Muscle of leg (tissue), 11 donors: ENCODE results near the gene AHDC1. TPM values are rescaled to one million over a fixed set of nuclear protein-coding genes. Genes with fewer than 3 reads are reported as not detected.
"Not testable (repeated sequence)": the region's sequence is repeated elsewhere in the genome, so short reads cannot be mapped to it uniquely, and the experiment has no call there.

ENCODE experiments used
- DNase-seq: peaks from one replicate; pipeline ENCODE4 v3.0.0; 2013
- H3K27ac ChIP-seq: one replicate; pipeline ENCODE4 v1.5.1; 2013; ENCODE audit warnings: mild to moderate bottlenecking, low read length, control low read depth
- H3K27me3 ChIP-seq: one replicate; pipeline ENCODE4 v1.6.1; 2013; ENCODE audit warnings: low read length; ENCODE audit not compliant: control insufficient read depth, insufficient read depth
- H3K36me3 ChIP-seq: one replicate; pipeline ENCODE4 v1.6.1; 2013; ENCODE audit warnings: low read length; ENCODE audit not compliant: control insufficient read depth, insufficient read depth
- H3K4me1 ChIP-seq: one replicate; pipeline ENCODE4 v1.6.1; 2013; ENCODE audit warnings: low read length; ENCODE audit not compliant: control insufficient read depth, insufficient read depth
- H3K4me3 ChIP-seq: one replicate; pipeline ENCODE4 v1.5.1; 2013; ENCODE audit warnings: low read length, control low read depth
- H3K9me3 ChIP-seq: replicated peaks from 2 replicates; pipeline ENCODE4 v1.6.1; 2013; ENCODE audit warnings: low read depth, low read length; ENCODE audit not compliant: control insufficient read depth
- WGBS: methylation state at CpG from one replicate; pipeline ENCODE4 v1.1.5; 2013; ENCODE audit warnings: missing lambda C conversion rate; ENCODE audit not compliant: insufficient coverage; 5-methylcytosine and 5-hydroxymethylcytosine counted together
- polyA plus RNA-seq, 8 donors: library from polyadenylated mRNA; unstranded; fragments of 120-200 nt; gene quantifications; one replicate each; pipeline versions ENCODE4 v1.2.1 to v1.2.3, GENCODE V29; 2013; ENCODE audit warnings: inconsistent platforms in 1 of 8, low replicate concordance in 1 of 8; ENCODE audit not compliant: insufficient read length in 8 of 8, insufficient read depth in 1 of 8
- total RNA-seq: library from RNA; stranded (reverse); fragments of 120-200 nt; gene quantifications from one replicate; pipeline ENCODE4 v1.2.4, GENCODE V29; 2013

Gene AHDC1
- total and polyA plus RNA-seq, 9 donors, result 24.0 to 97.6 (median 86.5) TPM

- peak overlapping the region; percentile 83 for H3K27ac ChIP-seq
- peak; percentile 78 for DNase-seq
- peaks cover 93% of the 10 kb centered on the region for H3K36me3 ChIP-seq
- no peaks in the 10 kb centered on the region for H3K27me3 ChIP-seq
- H3K4me1 ChIP-seq, result peaks cover 54% of the 10 kb centered on the region
- WGBS, result 47% methylated on average over 7 of the region's 7 CpGs
- H3K9me3 ChIP-seq, result no peaks in the 10 kb centered on the region
- no peak overlapping the region for H3K4me3 ChIP-seq
These were observed 59.1 kb downstream of the AHDC1 start for GRCh38 chr1:27544834-27545233.

GRCh38 chr1:27543284-27543683 lies 60.7 kb downstream of the AHDC1 start:
- H3K27me3 ChIP-seq, result no peaks in the 10 kb centered on the region
- no peaks in the 10 kb centered on the region for H3K9me3 ChIP-seq
- peak overlapping the region; percentile 49 for H3K27ac ChIP-seq
- DNase-seq, result no peak
- H3K36me3 ChIP-seq, result peaks cover 90% of the 10 kb centered on the region
- WGBS, result 72% methylated on average over 6 of the region's 6 CpGs
- H3K4me3 ChIP-seq, result no peak overlapping the region
- peaks cover 60% of the 10 kb centered on the region for H3K4me1 ChIP-seq

GRCh38 chr1:27542463-27543273 lies 61.3 kb downstream of the AHDC1 start:
- H3K9me3 ChIP-seq, result no peaks in the 10 kb centered on the region
- H3K27ac ChIP-seq, result peak overlapping the region; percentile 49
- no peak for DNase-seq
- peaks cover 65% of the 10 kb centered on the region for H3K4me1 ChIP-seq
- no peaks in the 10 kb centered on the region for H3K27me3 ChIP-seq
- peaks cover 84% of the 10 kb centered on the region for H3K36me3 ChIP-seq
- no peak overlapping the region for H3K4me3 ChIP-seq
- WGBS, result 57% methylated on average over 14 of the region's 19 CpGs

- Histone ChIP-seq H3K36me3 (peaks cover 78% of the 10 kb centered on the region), H3K4me3 (no peak overlapping the region), H3K4me1 (peaks cover 66% of the 10 kb centered on the region), H3K27me3 (no peaks in the 10 kb centered on the region), H3K27ac (peak overlapping the region; percentile 35), H3K9me3 (no peaks in the 10 kb centered on the region)
- WGBS, result 88% methylated on average over 2 of the region's 9 CpGs
- DNase-seq, result no peak
These were observed 63.8 kb downstream of the AHDC1 start for GRCh38 chr1:27539901-27540861.

- H3K9me3 ChIP-seq, result no peaks in the 10 kb centered on the region
- H3K27me3 ChIP-seq, result no peaks in the 10 kb centered on the region
- no peak for DNase-seq
- H3K4me3 ChIP-seq, result no peak overlapping the region
- peaks cover 57% of the 10 kb centered on the region for H3K4me1 ChIP-seq
- H3K27ac ChIP-seq, result no peak overlapping the region
- WGBS, result no CpG with 5 or more reads among the region's 3 CpGs
- peaks cover 78% of the 10 kb centered on the region for H3K36me3 ChIP-seq
These were observed 65.2 kb downstream of the AHDC1 start for GRCh38 chr1:27538793-27539192.

GRCh38 chr1:27538305-27538676 lies 65.7 kb downstream of the AHDC1 start:
- H3K4me3 ChIP-seq, H3K9me3 ChIP-seq, DNase-seq, H3K27me3 ChIP-seq: not testable (repeated sequence)
- peaks cover 53% of the 10 kb centered on the region for H3K4me1 ChIP-seq
- H3K27ac ChIP-seq, result peak overlapping the region; percentile 35
- 100% methylated on average over 1 of the region's 4 CpGs for WGBS
- peaks cover 80% of the 10 kb centered on the region for H3K36me3 ChIP-seq

GRCh38 chr1:27536767-27537166 lies 67.2 kb downstream of the AHDC1 start:
- Histone ChIP-seq H3K36me3 (peaks cover 80% of the 10 kb centered on the region), H3K4me3 (no peak overlapping the region), H3K27me3 (no peaks in the 10 kb centered on the region), H3K9me3 (no peaks in the 10 kb centered on the region), H3K4me1 (peaks cover 46% of the 10 kb centered on the region), H3K27ac (peak overlapping the region; percentile 76)
- DNase-seq, result peak; percentile 86
- WGBS, result 10% methylated on average over 6 of the region's 11 CpGs

- H3K4me1 ChIP-seq, result peaks cover 46% of the 10 kb centered on the region
- peaks cover 79% of the 10 kb centered on the region for H3K36me3 ChIP-seq
- no peaks in the 10 kb centered on the region for H3K9me3 ChIP-seq
- H3K4me3 ChIP-seq, result no peak overlapping the region
- no peaks in the 10 kb centered on the region for H3K27me3 ChIP-seq
- WGBS, result 33% methylated on average over 12 of the region's 15 CpGs
- DNase-seq, result no peak
- H3K27ac ChIP-seq, result peak overlapping the region; percentile 76
These were observed 67.8 kb downstream of the AHDC1 start for GRCh38 chr1:27536010-27536757.

GRCh38 chr1:27535386-27535785 lies 68.6 kb downstream of the AHDC1 start:
- no peaks in the 10 kb centered on the region for H3K27me3 ChIP-seq
- WGBS, result 21% methylated on average over 2 of the region's 2 CpGs
- H3K9me3 ChIP-seq, result no peaks in the 10 kb centered on the region
- peaks cover 73% of the 10 kb centered on the region for H3K36me3 ChIP-seq
- no peak overlapping the region for H3K4me3 ChIP-seq
- H3K4me1 ChIP-seq, result peaks cover 42% of the 10 kb centered on the region
- H3K27ac ChIP-seq, result no peak overlapping the region
- no peak for DNase-seq
